Measurements from ENCODE around the gene DYNC1H1.

DNA sequence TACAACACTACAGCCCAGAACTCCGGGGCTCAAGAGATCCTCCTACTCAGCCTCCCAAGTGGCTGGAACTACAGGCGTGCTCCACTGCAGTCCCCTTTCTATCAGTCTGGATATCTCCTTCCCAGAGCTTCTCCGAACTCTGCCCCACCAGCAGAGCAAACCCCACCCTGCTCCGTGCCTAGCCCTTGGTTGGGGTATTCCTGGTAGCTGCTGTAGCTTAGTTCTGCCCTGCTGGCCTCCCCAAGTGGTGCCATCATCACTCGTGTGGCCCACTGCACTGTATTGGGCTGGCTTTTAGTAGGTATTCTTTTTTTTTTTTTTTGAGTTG is 113.0 kb downstream of the DYNC1H1 start:
- TF ChIP-seq FOXK2 (IDR thresholded peaks at IDR 0.05) (no peak), L3MBTL2 (conservative IDR thresholded peaks at IDR 0.05) (no peak), ELF4 (IDR thresholded peaks at IDR 0.05) (no peak), SUZ12 (IDR thresholded peaks at IDR 0.05) (no peak), TARDBP (IDR thresholded peaks at IDR 0.05) (no peak), NFRKB (IDR thresholded peaks at IDR 0.05) (no peak), FOXM1 (IDR thresholded peaks at IDR 0.05; ENCODE audit: borderline replicate concordance) (no peak), FOXA1 (IDR thresholded peaks at IDR 0.05) (no peak), ARNT (IDR thresholded peaks at IDR 0.05) (no peak), ZNF384 (IDR thresholded peaks at IDR 0.05) (no peak), HDGF (IDR thresholded peaks at IDR 0.05; ENCODE audit: borderline replicate concordance) (no peak), SP1 (IDR thresholded peaks at IDR 0.05) (no peak), BHLHE40 (IDR thresholded peaks at IDR 0.05; ENCODE audit: borderline replicate concordance) (no peak)
- TF ChIP-seq, protein P1, sequence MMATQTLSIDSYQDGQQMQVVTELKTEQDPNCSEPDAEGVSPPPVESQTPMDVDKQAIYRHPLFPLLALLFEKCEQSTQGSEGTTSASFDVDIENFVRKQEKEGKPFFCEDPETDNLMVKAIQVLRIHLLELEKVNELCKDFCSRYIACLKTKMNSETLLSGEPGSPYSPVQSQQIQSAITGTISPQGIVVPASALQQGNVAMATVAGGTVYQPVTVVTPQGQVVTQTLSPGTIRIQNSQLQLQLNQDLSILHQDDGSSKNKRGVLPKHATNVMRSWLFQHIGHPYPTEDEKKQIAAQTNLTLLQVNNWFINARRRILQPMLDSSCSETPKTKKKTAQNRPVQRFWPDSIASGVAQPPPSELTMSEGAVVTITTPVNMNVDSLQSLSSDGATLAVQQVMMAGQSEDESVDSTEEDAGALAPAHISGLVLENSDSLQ (IDR thresholded peaks at IDR 0.05), result no peak
